Skin of body (tissue), 2 donors: ENCODE data around the gene CDH4. TPM values are rescaled to one million over a fixed set of nuclear protein-coding genes. Genes with fewer than 3 reads are reported as not detected.

ENCODE experiments used
- DNase-seq: peaks from one replicate; lab custom pipeline; 2025; lab: John Stamatoyannopoulos, UW
- total RNA-seq: library from RNA; depleted of rRNA; stranded (reverse); fragments of >200 nt; gene quantifications from one replicate; pipeline ENCODE4 v1.2.3, GENCODE V29; 2014

Gene CDH4
- total RNA-seq, 1 donor from 2014 or later, result 0.10 TPM

- DNase-seq, result no peak
These were observed 697.3 kb downstream of the CDH4 start for GRCh38 chr20:61949363-61949713.

GRCh38 chr20:61949714-61950640 lies 697.9 kb downstream of the CDH4 start:
- no peak for DNase-seq

GRCh38 chr20:61950641-61951071 lies 698.6 kb downstream of the CDH4 start:
- DNase-seq, result no peak

GRCh38 chr20:61951695-61952533 lies 699.9 kb downstream of the CDH4 start:
- DNase-seq, result no peak

- DNase-seq, result no peak
These were observed 701.3 kb downstream of the CDH4 start for GRCh38 chr20:61953037-61954021.

- DNase-seq, result no peak
These were observed 702.4 kb downstream of the CDH4 start for GRCh38 chr20:61954276-61955021.

GRCh38 chr20:61955668-61956395 lies 703.8 kb downstream of the CDH4 start:
- no peak for DNase-seq

- DNase-seq, result no peak
These were observed 704.6 kb downstream of the CDH4 start for GRCh38 chr20:61956396-61957342.

- DNase-seq, result no peak
These were observed 706.1 kb downstream of the CDH4 start for GRCh38 chr20:61957961-61958715.

GRCh38 chr20:61958773-61959700 lies 707.0 kb downstream of the CDH4 start:
- no peak for DNase-seq

GRCh38 chr20:61960836-61961235 lies 708.8 kb downstream of the CDH4 start:
- DNase-seq, result no peak

- DNase-seq, result no peak
These were observed 711.1 kb downstream of the CDH4 start for GRCh38 chr20:61963149-61963548.

GRCh38 chr20:61963885-61964674 lies 712.0 kb downstream of the CDH4 start:
- DNase-seq, result no peak

GRCh38 chr20:61964675-61965605 lies 712.9 kb downstream of the CDH4 start:
- DNase-seq, result no peak
